NCI-H2029 treated with DMSO at 0.1 percent for 48 hours (cell line): ENCODE measurements around the gene MEIG1.
"Not testable (repeated sequence)": the region's sequence is repeated elsewhere in the genome, so short reads cannot be mapped to it uniquely, and the experiment has no call there.

Source experiments
- DNase-seq: peaks from one replicate; lab custom pipeline; 2025; lab: John Stamatoyannopoulos, UW

MEIG1 gene

GRCh38 chr10:14954934-14955333 lies 4.3 kb upstream of the MEIG1 start:
- no peak for DNase-seq

GRCh38 chr10:14958872-14959220 lies 342 bp upstream of the MEIG1 start:
- DNase-seq: no peak

- DNase-seq: no peak
Observed at GRCh38 chr10:14967897-14968296, 8.7 kb downstream of the MEIG1 start.

DNA sequence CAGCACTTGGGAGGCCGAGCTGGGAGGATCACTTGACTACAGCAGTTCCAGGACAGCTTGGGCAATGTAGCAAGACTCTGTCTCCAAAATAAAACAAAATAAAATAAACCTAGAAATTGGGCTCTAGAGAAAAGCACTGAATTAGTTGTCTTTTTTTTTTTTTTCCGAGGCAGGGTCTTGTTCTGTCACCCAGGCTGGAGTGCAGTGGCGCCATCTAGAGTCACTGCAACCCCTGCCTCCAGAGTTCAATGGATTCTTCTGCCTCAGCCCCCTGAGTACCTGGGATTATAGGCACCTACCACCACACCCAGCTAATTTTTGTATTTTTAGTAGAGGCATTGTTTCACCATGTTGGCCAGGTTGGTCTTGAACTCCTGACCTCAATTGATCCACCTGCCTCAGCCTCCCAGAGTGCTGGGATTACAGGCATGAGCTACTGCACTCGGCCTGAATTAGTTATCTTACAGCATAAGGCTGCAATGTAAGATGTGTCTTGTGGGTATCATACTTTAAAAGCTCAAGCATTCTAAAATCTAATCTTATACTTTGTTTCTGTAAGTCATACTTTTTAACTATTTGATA lies 12.8 kb downstream of the MEIG1 start:
- no peak for DNase-seq

DNA sequence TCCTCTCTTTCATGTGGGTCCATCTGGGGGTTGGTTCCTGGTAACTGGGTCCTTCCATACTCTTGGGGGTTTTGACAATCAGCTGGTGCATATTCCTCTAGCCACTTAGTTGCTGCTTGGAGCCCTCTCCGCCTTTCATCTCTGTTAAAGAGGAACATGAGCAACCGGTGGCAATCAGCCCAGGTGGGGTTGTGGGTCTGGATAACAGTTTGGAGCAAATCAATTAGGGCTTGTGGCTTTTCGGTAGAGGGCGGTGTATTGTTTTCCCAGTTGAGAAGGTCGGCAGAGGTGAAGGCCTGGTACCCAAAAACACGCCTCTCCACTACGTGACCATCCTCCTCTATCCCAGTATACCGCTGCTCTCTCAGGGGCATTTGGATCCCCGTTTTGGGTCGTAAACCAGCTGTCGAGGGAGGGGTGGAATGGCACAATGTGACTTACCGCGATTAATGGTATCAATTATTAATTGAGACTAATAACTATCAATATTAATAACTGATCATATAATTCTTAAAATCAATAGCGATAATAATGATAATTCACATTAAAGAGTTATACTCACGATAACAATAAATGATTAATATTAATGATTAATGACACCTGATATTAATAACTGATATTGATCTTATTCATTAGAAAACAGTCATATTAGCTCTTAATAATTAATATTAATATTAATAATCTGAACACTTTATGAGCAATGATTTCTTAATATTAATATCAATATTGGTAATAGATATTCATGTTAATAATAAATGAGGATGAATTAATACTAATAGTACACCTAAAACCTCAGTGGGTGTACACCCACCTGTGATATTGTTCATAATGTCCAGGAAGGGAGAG lies 15.2 kb downstream of the MEIG1 start:
- DNase-seq: not testable (repeated sequence)

DNA sequence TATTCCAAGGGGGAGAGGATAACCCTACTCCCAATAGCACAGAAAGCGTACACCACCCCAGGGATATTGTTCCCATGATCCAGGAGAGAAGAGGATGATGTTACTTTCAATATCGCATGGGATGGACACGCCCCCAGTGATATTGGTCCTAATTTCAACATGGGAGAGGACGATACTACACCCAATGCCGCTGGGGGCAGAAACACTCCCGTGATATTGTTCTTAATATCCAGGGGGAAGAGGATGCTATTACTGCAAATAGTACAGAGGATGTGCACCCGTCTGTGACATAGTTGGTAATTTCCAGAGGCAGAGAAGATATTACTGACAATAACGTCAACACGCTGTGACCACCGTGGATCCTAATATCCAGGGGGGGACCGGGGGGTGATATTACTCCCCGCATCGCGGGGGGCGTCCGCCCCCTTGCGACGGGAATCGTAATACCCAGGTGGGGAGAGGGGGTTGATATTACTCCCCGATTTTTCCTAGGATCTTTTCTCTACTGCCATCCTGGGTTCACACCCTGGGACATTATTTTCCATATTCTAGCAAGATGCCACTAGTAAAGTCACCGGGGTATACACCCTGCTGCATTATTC lies 16.6 kb downstream of the MEIG1 start:
- DNase-seq: no peak

GRCh38 chr10:14982744-14983143 lies 23.6 kb downstream of the MEIG1 start:
- no peak for DNase-seq

GRCh38 chr10:14989552-14989951 lies 30.4 kb downstream of the MEIG1 start:
- not testable (repeated sequence) for DNase-seq

DNA sequence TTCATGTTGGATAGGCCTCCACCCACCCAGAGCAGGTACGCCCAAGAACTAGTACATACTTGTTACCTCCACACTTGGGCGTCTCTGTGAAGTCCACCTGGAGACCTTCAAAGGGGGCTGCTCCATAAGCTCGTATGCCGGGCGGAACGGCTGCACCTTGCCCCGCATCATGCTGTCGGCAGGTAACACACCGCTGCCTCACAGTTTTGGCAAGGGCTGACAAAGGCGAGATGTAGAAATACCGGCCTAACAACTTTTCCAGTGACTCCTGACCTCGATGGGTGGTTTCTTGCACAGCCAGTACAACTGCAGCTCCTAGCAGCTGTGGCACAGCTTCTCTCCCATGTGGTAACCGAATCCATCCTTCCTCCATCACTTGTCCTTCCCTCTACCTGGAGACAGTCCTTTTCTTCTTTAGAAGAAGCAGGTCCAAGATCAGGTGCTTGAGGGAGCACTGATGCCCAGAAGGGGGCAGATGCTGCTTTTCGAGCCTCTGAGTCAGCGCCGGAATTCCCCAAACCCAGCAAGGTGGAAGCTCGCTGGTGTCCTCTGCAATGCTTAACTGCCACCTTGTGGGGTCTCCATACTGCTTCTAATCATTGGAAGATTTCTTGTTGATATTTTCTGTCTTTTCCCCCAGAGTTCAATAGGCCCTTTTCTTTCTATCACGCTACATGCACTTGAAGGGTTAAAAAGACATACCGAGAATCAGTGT lies 32.0 kb downstream of the MEIG1 start:
- not testable (repeated sequence) for DNase-seq

DNA sequence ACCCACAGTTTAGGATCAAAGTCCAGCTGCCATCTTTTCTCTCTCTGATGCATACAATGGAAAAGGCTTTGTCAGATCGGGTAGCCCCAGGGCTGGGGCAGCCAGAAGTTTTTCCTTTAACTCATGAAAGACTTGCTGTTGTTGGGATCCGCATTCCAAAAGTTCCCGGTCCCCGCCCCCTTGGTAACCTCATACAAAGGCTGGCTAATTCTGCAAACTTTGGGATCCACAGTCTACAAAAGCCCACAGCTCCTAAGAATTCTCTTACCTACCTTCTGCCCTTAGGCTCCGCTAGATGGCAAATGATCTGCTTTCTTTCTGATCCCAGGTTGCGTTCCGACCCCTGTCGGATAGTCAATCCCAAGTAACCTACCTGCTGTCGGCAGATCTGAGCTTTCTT lies 33.1 kb downstream of the MEIG1 start:
- DNase-seq: not testable (repeated sequence)

DNA sequence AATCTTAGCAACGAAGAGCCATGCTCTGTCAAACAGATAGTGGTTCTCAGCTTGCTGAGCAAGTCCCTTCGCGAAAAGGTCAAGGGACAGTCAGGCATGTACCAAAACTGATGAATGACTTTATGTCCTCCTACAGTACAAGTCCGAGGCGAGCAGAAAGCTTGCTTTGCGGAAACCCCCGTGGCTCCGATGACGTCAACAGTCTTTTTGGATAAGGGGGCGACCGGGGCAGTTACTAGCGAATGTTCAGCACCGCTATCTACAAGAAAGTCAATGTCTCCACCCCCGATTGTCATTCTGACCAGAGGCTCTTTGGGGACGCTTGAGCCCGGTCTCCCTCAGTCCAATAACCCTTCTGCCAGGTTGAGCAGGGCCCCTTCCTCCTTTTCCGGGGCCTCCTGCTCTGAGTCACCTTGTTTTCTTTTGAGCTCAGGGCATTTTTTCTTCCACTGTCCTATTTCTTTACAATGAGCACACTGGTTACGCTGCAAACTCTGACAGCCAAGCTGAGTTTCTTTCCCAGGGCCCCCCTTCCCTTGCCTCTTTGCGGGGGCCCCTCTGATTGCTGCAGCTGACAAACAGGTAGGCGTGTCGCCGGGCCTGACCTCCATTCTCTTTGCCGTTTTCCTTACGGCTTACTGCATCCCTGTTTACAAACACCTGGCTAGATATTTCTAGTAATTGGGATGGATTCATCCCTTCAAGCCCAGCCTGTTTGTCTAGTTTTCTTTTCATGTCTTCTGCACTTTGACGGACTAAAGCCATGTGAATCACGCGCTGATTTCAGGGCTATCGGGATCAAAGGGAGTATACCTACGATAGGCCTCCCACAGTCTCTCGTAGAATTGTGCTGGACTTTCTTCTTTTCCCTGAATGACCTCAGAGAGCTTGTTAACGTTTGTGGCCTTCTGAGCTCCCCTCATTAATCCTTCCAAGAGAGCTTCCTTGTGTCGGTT lies 34.6 kb downstream of the MEIG1 start:
- DNase-seq: not testable (repeated sequence)

DNA sequence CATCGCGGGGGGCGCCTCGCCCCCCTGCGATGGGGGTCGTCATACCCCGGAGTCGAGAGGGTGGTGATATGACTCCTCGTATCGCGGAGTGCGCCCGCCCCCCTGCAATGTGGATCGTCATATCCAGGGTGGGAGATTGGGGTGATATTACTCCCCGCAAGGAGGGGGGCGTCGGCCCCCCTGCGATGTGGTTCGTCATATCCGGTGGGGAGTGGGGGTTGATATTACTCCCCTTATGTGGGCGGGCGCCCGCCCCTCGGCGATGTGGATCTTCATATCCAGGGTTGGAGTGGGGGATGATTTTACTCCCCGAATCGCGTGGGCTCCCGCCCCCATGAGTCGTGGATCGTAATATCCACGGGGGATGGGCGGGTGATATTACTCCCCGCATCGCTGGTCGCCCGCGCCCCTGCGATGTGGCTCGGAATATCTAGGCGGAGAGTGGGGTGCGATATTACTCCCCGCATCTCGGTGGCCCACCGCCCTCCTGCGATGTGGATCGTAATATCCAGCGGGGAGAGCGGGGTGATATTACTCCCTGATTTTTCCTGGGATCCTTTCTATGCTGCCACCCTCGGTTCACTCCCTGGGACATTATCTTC lies 36.9 kb downstream of the MEIG1 start:
- no peak for DNase-seq

- not testable (repeated sequence) for DNase-seq
Observed at GRCh38 chr10:15013530-15013929, 54.3 kb downstream of the MEIG1 start.

GRCh38 chr10:15015451-15015850 lies 56.3 kb downstream of the MEIG1 start:
- DNase-seq: no peak

GRCh38 chr10:15020966-15021365 lies 61.8 kb downstream of the MEIG1 start:
- DNase-seq: not testable (repeated sequence)
